ENCODE measurements around the gene ZNF70.

Gene ZNF70

DNA sequence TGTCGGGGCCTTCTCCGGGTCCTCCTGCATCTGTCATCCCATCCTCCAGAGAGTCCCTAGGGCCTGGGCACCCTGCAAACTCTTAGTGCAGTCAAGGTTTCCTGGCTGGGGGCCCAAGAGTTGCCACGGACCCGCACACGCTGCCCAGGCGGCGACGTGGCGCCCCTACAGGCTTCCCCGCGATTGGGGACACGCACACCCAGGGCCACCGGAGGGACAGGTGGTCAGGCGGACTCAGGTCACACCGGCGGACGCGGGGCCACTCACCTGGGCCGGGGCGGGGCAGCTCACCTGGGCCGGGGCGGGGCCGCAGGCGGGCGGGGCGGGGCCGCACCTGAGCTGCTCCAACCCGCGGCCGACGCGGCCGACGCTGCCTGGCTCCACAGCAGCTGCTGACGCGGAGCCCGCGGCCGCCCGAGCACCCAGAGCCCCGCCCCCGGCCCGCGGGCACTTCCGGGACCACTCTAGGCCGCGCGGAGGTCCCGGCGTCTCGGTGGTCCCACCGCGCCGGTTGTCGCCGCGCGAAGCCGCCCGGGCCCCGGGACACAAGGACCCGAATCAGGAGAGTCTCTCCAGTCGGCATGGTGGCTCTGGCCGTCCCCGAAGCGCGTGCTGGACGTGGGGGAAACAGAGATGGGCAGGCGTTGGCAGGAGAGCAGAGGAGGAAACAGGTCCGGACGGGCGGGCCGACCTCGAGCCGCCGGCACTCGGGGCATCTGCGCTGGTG is at the start of gene ZNF70:
Gene ZNF70 (minus strand): TSS at position 399 of the 727 bp plus-strand sequence. CDS start 5,972 bp downstream, outside the sequence.
- DNase-seq (ENCODE audit: low read depth), result peak; percentile 78

DNA sequence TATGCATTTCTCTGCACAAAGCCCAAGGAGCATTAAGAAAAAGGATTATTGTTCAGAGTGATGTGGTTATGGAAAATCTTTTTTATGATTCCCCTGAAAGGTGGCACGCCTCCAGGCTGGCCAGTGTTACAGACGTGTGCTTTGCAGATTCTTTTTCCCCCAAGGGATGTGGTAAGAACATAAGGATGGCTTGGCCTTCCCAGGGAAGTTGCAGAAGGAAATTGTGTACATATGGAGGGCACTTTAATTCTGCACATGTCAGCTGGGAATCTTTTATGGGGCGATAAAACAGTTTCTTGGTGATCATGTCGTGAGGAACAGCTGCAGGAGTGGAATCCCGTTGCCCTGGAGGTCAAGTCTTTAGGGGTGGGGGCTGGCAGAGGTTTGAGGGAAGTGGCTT is 45.5 kb upstream of the ZNF70 start:
- DNase-seq (ENCODE audit: low read depth), result no peak

DNA sequence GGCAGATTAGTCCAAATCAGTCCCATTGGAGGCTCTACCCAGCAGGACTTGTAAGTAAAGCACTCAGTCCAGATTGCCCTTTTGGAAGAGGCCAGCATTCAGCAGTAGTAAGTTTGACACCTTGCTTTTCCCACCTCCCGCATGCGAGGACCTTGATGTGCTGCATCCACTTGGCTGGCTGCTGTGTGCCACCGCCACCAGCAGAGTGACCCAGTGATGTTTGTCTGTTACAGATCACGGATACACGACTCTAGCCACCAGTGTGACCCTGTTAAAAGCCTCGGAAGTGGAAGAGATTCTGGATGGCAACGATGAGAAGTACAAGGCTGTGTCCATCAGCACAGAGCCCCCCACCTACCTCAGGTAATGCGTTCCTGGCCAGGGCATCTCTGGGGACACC is 42.4 kb upstream of the ZNF70 start:
- no peak for DNase-seq (ENCODE audit: low read depth)

DNA sequence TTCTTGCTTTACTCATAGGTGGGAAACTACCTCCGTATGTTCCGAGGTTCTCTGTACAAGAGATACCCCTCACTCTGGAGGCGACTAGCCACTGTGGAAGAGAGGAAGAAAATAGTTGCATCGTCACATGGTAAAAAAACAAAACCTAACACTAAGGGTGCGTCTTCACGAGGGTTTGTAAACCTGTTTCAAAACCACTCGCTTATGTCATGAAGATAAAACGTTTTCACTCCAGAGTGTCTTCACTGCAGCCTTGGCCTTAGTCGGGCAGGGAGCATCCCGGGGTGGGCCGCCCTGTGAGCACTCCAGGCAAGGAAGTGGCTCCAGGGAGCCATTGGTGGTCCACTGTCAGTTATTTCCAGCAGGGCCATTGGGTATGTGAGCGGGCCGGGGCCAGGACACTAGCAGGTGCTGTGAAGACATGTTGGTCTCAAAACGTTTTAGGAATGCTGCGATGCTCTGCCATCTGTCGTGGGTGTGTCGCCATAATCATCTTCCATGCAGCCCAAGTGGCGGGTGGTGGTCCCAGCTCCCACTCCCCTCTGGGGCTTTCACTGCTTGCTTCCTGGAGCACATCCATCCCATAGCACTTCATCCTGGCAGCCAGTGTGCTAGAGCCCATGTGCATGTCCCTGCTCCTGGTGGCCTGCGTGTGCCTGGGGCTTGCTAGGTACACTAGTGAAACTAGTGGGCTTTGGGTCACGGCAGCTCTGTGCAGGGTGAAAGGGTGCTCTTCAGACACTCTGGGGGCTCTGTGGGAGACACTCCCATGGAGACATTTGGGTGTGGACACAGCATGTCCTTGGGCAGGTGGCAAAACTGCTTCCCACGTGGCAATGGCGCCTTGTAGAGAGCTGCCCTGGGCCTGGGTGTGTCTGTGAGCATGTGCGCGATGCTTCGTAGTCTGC is 41.1 kb upstream of the ZNF70 start:
- DNase-seq (ENCODE audit: low read depth), result no peak

DNA sequence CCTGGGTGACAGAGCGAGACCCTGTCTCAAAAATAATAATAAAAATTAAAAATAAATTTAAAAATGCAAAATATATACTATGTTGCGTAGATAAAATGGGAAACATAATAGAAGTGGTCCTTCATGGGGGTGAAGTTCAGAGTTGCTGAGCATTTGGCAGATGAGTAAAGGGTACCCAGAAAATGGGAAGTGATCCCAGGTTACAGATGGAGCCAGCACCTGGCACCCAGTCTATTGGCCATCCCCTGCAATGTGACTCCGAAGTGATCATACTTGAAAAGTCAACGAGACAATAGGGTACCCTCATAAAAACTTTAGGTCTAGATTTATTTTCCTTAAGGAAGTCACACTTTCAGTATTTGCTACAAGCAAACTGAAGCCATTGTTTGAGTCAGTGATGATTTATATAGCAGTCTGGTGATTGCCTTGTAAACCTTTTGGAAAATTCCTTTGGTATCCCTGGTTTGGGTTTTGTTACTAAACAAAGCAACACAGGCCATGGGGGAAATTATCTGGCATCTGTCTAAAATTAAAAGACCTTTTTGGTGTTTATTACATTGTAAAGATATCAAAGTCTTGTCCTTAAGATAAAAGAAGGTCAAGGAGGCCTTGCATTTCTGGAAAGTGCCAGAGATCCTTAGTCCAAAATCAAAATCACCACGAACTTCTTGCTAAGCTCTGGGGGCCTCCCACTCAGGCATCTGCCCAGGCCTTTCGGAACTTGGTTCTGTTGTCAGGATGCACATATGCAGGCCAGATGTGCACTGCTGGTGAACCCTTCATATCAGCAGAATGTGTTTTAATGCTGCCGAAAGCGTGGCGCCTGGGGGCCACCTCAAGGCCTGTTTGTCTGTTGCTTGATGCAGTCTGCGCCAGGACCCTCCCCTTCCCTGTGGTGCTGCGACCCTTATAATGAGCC is 40.2 kb upstream of the ZNF70 start:
- no peak for DNase-seq (ENCODE audit: low read depth)

DNA sequence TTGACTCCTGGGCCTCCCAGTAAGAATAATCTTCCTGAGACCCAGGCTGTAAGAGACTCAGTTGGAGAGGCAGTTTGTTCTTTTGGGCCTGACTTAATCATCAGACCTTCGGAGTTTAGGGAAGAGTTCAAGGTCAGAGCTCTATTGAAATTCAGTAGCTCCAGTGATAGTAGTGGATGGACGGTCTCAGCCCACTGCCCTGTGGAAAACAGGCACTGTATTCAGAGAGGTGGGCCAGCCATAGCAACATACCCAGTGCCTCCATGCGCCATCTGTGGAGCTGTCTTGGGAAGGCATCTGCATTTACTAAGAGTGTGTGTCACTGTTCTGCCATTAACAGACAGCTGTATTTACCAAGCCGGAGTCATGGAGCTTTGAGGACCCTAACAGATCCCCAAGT is 38.7 kb upstream of the ZNF70 start:
- no peak for DNase-seq (ENCODE audit: low read depth)

DNA sequence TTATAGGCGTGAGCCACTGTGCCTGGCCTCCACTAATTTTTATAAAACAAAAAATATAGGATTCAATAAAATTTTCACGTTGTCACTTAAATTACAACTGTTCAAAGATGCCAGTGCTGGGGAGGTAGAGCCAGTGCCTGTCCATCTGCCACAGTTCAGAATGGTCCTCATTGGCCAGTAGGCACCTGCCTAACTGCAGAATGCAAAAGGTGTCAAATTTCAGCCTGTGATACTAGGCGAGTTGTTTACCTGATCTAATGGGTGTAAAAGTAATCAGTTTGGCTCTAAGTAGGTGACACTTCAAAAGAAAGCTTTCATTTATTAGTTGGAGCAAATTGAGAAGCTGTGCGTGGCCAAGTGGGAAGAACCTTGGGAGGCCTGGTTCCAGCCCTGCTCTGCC is 38.2 kb upstream of the ZNF70 start:
- DNase-seq (ENCODE audit: low read depth), result no peak

DNA sequence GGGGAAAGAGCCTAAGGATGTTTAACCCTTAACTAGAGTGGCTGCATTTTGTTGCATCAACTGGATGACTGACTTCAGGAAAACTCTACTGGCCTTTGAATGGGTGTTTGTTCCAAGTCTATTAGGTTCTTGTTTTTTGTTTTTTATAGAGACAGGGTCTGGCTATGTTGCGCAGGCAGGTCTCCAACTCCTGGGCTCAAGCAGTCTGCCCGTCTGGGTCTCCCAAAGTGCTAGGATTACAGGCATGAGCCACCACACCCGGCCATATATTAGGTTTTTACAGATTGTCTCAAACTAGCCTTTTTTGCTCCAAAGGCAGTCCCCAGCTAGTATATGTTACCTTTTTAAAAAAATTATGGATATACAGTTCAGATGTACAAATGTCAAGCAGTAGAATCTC is 37.0 kb upstream of the ZNF70 start:
- no peak for DNase-seq (ENCODE audit: low read depth)

DNA sequence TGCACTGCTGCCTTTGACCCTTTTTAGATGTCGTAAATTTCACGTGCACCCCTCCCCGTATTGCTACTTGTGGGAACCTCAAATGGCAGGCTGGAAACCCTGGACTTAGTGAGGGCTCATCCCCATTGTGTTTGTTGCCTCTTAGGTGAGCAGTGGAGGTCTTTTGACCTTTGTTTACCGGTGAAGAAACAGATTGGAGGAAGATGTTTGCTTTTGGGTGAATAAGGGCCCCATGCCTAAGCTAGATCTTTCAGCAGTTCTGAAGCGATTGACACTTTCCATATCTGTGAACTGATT is 36.6 kb upstream of the ZNF70 start:
- no peak for DNase-seq (ENCODE audit: low read depth)

DNA sequence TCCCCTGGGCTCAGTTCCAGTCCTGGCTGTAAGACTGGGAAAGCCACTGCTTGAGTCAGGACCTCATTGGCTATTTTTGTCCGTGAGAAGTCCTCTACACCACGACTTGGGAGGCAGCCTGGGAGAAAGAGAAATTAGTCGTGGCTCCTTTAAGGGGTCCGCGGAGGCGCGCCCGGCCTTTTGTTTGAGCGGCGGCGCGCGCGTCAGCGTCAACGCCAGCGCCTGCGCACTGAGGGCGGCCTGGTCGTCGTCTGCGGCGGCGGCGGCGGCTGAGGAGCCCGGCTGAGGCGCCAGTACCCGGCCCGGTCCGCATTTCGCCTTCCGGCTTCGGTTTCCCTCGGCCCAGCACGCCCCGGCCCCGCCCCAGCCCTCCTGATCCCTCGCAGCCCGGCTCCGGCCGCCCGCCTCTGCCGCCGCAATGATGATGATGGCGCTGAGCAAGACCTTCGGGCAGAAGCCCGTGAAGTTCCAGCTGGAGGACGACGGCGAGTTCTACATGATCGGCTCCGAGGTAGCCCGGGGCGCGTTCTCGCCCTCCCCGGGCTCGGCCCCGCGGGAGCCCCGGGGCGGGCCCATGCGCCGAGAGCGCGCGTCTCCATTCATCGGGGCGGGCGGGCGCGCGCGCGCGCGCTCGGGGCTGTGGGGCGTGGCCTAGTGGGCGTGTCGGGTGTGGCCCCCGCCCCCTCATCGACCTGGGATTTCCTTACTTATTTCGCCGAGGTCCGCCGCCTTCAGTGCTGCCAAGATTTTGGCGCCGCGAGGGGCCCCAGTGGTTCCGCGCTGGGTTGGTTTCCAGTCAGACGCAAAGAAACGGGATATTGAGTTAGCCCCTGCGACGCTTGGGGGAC is 36.1 kb upstream of the ZNF70 start, which contains the start of gene SMARCB1:
Gene SMARCB1 (plus strand): TSS at position 215 of the 848 bp plus-strand sequence. CDS start 204 bp downstream, at position 419.
- DNase-seq (ENCODE audit: low read depth), result peak; percentile 88

DNA sequence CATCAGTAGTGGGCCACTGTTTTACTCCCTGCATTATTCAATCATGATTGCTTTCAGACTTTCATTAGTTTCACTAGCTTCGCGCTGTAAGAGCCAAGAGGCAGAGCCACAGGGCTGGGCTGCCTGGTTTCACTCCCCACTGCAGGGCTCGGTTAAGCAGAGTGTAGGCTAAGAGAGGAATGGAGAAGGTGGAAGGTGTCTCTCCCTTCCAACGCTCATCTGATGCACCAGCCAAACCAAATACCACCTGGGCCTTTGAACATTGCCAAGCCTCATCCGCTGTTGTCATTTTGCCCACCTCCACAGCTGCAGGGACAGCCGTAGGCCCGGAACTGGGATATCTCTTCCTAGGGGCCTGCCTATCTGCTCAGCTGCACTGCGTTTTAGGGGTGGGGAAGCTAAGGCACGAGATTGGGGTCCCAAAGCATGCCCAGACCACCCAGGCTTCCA is 35.4 kb upstream of the ZNF70 start:
- DNase-seq (ENCODE audit: low read depth), result no peak

DNA sequence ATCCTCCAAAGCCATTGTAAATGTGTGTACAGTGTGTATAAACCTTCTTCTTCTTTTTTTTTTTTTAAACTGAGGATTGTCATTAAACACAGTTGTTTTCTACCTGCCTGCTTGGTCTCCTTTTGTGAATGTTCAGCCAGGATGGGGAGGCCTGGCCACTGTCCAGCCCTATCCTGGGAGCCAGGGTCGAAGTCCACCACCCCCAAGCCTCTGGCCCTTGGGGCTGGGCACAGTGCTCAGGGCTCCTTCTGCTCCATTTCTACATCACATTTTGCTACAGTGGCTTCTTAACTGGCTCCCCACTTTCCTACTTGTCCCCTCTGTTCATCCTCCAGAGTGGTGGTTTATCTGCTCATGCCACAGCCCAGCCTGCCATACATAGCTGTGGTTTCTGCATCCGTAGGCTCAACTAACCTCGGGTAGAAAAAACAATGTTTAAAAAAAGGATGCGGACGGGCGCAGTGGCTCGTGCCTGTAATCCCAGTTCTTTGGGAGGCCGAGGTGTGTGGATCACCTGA is 33.4 kb upstream of the ZNF70 start:
- no peak for DNase-seq (ENCODE audit: low read depth)

DNA sequence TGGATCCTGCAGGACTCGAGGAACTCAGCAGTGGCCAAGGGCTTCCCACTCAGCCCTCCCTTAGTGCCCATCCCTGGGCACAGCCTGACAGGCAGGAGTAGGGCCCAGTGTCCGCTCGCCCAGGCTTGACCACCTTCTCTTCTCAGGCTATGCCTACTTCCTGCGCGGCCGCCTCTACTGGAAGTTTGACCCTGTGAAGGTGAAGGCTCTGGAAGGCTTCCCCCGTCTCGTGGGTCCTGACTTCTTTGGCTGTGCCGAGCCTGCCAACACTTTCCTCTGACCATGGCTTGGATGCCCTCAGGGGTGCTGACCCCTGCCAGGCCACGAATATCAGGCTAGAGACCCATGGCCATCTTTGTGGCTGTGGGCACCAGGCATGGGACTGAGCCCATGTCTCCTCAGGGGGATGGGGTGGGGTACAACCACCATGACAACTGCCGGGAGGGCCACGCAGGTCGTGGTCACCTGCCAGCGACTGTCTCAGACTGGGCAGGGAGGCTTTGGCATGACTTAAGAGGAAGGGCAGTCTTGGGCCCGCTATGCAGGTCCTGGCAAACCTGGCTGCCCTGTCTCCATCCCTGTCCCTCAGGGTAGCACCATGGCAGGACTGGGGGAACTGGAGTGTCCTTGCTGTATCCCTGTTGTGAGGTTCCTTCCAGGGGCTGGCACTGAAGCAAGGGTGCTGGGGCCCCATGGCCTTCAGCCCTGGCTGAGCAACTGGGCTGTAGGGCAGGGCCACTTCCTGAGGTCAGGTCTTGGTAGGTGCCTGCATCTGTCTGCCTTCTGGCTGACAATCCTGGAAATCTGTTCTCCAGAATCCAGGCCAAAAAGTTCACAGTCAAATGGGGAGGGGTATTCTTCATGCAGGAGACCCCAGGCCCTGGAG is 32.6 kb upstream of the ZNF70 start:
- DNase-seq (ENCODE audit: low read depth), result no peak

DNA sequence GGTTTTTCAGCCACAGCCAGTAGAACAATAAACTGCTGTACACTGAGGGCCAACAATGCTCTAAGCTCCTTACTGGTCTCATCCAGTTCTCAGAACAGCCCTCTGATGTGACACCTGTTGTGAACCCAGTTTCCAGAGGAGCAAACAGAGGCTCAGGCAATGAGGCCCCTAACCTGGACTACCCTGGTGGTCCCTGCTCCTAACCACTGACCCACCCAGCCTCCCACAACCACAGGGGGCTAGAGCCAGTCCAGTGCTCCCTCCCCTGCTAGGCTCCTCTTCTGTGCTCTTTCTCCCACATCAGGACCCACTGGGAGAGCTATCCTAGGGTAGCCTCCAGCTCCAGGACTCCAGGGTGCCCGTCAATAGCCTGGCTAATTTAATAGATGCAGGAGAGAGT is 31.8 kb upstream of the ZNF70 start:
- DNase-seq (ENCODE audit: low read depth), result no peak

DNA sequence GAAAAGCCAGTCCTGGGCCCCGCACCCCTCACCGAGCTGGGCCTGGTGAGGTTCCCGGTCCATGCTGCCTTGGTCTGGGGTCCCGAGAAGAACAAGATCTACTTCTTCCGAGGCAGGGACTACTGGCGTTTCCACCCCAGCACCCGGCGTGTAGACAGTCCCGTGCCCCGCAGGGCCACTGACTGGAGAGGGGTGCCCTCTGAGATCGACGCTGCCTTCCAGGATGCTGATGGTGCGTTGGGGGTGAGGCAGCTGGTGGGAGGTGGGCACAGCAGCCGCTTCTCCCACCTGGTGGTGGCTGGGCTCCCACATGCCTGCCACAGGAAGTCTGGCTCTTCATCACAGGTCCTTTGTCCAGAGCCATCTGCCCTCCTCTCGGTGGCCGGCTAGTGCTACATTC is 31.3 kb upstream of the ZNF70 start:
- no peak for DNase-seq (ENCODE audit: low read depth)

DNA sequence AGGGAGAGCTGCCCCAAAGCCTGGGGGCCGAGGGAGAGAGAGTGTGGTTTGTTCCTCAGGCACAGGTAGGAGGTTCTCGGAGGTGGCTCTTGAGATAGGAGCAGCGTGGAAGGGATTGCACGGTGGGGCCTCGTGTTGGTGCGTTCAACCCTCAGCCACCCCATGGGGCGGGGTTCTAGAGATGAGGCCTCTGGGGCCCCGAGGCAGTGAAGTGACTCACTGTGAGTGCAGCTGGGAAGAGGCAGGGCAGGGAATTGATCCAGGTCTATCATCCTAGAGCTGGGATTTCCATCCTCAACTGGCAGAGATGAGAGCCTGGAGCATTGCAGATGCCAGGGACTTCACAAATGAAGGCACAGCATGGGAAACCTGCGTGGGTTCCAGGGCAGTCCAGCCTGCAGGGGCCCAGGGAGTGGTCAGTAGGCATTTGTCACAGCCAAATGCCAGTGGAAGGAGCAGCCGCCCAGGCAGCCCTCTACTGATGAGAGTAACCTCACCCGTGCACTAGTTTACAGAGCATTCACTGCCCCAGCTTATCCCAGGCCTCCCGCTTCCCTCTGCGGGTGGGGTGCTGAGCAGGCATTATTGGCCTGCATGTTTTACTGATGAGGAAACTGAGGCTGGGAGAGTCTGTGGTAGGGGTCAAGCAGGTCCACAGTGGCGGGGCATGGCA is 30.7 kb upstream of the ZNF70 start:
- DNase-seq (ENCODE audit: low read depth), result no peak

DNA sequence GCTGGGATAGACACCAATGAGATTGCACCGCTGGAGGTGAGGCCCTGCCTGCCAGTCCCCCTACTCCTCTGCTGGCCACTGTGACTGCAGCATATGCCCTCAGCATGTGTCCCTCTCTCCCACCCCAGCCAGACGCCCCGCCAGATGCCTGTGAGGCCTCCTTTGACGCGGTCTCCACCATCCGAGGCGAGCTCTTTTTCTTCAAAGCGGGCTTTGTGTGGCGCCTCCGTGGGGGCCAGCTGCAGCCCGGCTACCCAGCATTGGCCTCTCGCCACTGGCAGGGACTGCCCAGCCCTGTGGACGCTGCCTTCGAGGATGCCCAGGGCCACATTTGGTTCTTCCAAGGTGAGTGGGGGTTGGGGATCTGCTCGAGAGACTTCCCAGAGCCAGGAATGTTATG is 30.2 kb upstream of the ZNF70 start:
- no peak for DNase-seq (ENCODE audit: low read depth)

DNA sequence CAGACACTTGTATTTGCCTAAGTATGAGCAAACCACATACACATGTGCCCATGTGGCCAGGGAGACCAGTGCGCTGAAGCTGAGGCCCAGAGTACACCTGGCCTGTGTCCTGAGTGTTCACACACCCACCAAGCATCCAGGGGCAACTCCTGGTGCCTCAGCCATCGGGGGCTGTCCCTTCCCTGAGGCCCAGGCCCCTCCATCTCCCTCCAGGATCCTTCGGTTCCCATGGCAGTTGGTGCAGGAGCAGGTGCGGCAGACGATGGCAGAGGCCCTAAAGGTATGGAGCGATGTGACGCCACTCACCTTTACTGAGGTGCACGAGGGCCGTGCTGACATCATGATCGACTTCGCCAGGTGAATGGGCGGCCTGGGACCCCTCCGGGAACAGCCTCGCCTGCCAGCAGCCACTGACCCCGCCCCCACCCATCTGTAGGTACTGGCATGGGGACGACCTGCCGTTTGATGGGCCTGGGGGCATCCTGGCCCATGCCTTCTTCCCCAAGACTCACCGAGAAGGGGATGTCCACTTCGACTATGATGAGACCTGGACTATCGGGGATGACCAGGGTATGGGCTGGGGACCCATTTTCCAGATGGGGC is 29.3 kb upstream of the ZNF70 start:
- DNase-seq (ENCODE audit: low read depth), result no peak

DNA sequence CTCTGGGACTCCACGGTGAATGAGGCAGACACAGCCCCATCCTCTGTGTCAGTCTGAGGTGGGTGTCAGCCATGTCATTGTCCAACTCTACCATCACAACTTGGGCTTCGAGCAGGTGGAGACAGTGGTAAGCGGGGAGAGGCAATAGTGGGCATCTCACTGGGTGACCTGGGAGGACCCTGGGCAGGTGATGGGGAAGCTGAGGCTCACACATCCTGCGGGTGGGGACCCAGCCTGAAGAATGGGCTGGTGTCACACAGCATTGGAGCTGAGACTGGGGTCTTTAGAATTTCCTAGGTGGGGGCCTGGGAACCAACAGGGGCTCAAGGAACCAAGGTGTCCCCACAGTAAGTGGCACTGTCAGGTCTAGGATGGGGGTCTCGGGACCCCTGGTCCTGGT is 28.8 kb upstream of the ZNF70 start:
- DNase-seq (ENCODE audit: low read depth), result no peak

Measured in activated T-cell treated with anti-CD3 and anti-CD28 coated beads for 24 hours (primary cell).